ENCODE data around the gene ZPR1. TPM values are rescaled to one million over a fixed set of nuclear protein-coding genes. Genes with fewer than 3 reads are reported as not detected.

Gene ZPR1
- polyA plus RNA-seq, 1 donor from 2014 or later = 34.5 TPM

DNA sequence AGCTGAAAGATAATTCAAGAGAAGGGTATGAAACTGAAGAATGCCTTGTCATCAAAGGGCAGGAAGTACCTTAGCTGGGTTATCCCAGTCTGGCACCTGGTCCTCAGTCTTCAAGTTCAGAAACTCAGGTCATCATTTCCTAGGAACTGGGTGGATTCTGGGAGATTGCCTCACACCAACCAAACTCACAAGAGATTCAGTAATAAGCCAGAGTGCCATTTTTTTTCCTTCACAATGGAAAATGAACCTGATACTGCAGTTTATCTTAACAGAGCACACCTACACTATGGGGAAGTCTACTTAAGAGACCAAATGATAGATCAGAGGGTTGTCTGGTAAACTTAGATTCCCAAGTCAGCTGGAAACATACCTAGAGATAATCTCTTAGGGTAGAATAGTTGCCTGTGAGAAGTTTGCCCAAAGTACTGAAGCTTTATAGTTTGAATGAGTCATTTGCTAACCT, 11.3 kb downstream of the ZPR1 start:
- H3K4me3 ChIP-seq (ENCODE audit: low read length) = no peak overlapping the region
- no peak overlapping the region for H3K27ac ChIP-seq (ENCODE audit: low read length)
- no peak for TF ChIP-seq TAF1 (IDR thresholded peaks at IDR 0.05; ENCODE audit: low read depth)
- no peak for TF ChIP-seq MXI1 (conservative IDR thresholded peaks at IDR 0.05; ENCODE audit: poor library complexity, severe bottlenecking)
- no peak for TF ChIP-seq RAD21 (conservative IDR thresholded peaks at IDR 0.05)
- TF ChIP-seq, protein P1, sequence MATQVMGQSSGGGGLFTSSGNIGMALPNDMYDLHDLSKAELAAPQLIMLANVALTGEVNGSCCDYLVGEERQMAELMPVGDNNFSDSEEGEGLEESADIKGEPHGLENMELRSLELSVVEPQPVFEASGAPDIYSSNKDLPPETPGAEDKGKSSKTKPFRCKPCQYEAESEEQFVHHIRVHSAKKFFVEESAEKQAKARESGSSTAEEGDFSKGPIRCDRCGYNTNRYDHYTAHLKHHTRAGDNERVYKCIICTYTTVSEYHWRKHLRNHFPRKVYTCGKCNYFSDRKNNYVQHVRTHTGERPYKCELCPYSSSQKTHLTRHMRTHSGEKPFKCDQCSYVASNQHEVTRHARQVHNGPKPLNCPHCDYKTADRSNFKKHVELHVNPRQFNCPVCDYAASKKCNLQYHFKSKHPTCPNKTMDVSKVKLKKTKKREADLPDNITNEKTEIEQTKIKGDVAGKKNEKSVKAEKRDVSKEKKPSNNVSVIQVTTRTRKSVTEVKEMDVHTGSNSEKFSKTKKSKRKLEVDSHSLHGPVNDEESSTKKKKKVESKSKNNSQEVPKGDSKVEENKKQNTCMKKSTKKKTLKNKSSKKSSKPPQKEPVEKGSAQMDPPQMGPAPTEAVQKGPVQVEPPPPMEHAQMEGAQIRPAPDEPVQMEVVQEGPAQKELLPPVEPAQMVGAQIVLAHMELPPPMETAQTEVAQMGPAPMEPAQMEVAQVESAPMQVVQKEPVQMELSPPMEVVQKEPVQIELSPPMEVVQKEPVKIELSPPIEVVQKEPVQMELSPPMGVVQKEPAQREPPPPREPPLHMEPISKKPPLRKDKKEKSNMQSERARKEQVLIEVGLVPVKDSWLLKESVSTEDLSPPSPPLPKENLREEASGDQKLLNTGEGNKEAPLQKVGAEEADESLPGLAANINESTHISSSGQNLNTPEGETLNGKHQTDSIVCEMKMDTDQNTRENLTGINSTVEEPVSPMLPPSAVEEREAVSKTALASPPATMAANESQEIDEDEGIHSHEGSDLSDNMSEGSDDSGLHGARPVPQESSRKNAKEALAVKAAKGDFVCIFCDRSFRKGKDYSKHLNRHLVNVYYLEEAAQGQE (IDR thresholded peaks at IDR 0.05; ENCODE audit: borderline replicate concordance) = no peak
- TF ChIP-seq, protein P2, sequence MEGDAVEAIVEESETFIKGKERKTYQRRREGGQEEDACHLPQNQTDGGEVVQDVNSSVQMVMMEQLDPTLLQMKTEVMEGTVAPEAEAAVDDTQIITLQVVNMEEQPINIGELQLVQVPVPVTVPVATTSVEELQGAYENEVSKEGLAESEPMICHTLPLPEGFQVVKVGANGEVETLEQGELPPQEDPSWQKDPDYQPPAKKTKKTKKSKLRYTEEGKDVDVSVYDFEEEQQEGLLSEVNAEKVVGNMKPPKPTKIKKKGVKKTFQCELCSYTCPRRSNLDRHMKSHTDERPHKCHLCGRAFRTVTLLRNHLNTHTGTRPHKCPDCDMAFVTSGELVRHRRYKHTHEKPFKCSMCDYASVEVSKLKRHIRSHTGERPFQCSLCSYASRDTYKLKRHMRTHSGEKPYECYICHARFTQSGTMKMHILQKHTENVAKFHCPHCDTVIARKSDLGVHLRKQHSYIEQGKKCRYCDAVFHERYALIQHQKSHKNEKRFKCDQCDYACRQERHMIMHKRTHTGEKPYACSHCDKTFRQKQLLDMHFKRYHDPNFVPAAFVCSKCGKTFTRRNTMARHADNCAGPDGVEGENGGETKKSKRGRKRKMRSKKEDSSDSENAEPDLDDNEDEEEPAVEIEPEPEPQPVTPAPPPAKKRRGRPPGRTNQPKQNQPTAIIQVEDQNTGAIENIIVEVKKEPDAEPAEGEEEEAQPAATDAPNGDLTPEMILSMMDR (IDR thresholded peaks at IDR 0.05; ENCODE audit: poor library complexity, severe bottlenecking) = no peak
- TF ChIP-seq SMC3 (conservative IDR thresholded peaks at IDR 0.05; ENCODE audit: poor library complexity) = no peak
- TF ChIP-seq EZH2 (IDR thresholded peaks at IDR 0.05; ENCODE audit: borderline replicate concordance, insufficient read depth, low read length, poor library complexity, severe bottlenecking) = no peak
- no peak for TF ChIP-seq POLR2AphosphoS5 (IDR thresholded peaks at IDR 0.05)
- no peak for TF ChIP-seq EP300 (conservative IDR thresholded peaks at IDR 0.05; ENCODE audit: poor library complexity, severe bottlenecking)
- no peaks in the 10 kb centered on the region for H3K27me3 ChIP-seq (ENCODE audit: insufficient read depth, low read depth, low read length)
- H3K4me2 ChIP-seq (ENCODE audit: low read length) = no peak overlapping the region
- H3K9ac ChIP-seq (ENCODE audit: low read length) = no peak overlapping the region
- H2AFZ ChIP-seq (ENCODE audit: low read depth, low read length) = no peak overlapping the region
- no peaks in the 10 kb centered on the region for H3F3A ChIP-seq (ENCODE audit: insufficient read depth, low read length, poor library complexity, severe bottlenecking)
- H3K9me3 ChIP-seq (ENCODE audit: low read length) = no peaks in the 10 kb centered on the region
- H3K9me2 ChIP-seq (ENCODE audit: insufficient read depth, low read length) = no peaks in the 10 kb centered on the region
- no peaks in the 10 kb centered on the region for H4K20me1 ChIP-seq (ENCODE audit: insufficient read depth)
- peaks cover 7% of the 10 kb centered on the region for H3K79me2 ChIP-seq (replicated peaks; ENCODE audit: insufficient read depth, low read length)
- no peaks in the 10 kb centered on the region for H3K36me3 ChIP-seq (ENCODE audit: insufficient read depth, low read length)

DNA sequence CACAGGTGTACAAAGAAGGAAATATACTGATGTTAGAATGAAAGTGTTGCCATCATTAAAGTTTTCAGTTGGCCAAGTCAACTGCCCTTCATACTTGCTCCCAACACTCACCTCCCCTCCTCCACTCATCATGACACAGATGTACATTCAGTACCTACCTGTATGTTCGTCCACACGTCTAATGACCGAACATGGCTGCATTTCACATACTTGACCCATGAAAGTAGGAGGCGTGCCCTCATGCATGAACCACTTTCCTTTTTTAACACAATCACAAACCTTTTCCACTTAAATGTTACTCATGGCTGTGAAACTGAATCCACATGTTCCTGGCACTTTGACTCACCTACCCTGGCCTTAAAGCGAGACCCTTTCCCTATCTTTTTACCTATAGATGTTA, 11.8 kb downstream of the ZPR1 start:
- Histone ChIP-seq H3K27me3 (ENCODE audit: insufficient read depth, low read depth, low read length) (no peaks in the 10 kb centered on the region), H3K36me3 (ENCODE audit: insufficient read depth, low read length) (no peaks in the 10 kb centered on the region), H3K9ac (ENCODE audit: low read length) (no peak overlapping the region), H3K27ac (ENCODE audit: low read length) (no peak overlapping the region), H3K79me2 (replicated peaks; ENCODE audit: insufficient read depth, low read length) (peaks cover 13% of the 10 kb centered on the region), H3K9me3 (ENCODE audit: low read length) (no peaks in the 10 kb centered on the region), H3K4me3 (ENCODE audit: low read length) (no peak overlapping the region), H4K20me1 (ENCODE audit: insufficient read depth) (no peaks in the 10 kb centered on the region), H3K4me2 (ENCODE audit: low read length) (no peak overlapping the region), H2AFZ (ENCODE audit: low read depth, low read length) (no peak overlapping the region), H3K9me2 (ENCODE audit: insufficient read depth, low read length) (no peaks in the 10 kb centered on the region), H3F3A (ENCODE audit: insufficient read depth, low read length, poor library complexity, severe bottlenecking) (no peaks in the 10 kb centered on the region)
- TF ChIP-seq TAF1 (IDR thresholded peaks at IDR 0.05; ENCODE audit: low read depth) (no peak), POLR2AphosphoS5 (IDR thresholded peaks at IDR 0.05) (no peak), RAD21 (conservative IDR thresholded peaks at IDR 0.05) (no peak), EP300 (conservative IDR thresholded peaks at IDR 0.05; ENCODE audit: poor library complexity, severe bottlenecking) (no peak)
- TF ChIP-seq, protein P2 (IDR thresholded peaks at IDR 0.05; ENCODE audit: poor library complexity, severe bottlenecking) = no peak
- TF ChIP-seq, protein P1 (IDR thresholded peaks at IDR 0.05; ENCODE audit: borderline replicate concordance) = no peak
